Activated CD4-positive, CD25-positive, alpha-beta regulatory T cell treated with anti-CD3 and anti-CD28 coated beads, Interleukin-2, amount 50 U/mL, for 72 hours (primary cell): ENCODE measurements around the gene CAPN2.

ENCODE experiments used
- DNase-seq: peaks from one replicate; pipeline ENCODE4 v3.0.0; 2021

CAPN2 gene

DNA sequence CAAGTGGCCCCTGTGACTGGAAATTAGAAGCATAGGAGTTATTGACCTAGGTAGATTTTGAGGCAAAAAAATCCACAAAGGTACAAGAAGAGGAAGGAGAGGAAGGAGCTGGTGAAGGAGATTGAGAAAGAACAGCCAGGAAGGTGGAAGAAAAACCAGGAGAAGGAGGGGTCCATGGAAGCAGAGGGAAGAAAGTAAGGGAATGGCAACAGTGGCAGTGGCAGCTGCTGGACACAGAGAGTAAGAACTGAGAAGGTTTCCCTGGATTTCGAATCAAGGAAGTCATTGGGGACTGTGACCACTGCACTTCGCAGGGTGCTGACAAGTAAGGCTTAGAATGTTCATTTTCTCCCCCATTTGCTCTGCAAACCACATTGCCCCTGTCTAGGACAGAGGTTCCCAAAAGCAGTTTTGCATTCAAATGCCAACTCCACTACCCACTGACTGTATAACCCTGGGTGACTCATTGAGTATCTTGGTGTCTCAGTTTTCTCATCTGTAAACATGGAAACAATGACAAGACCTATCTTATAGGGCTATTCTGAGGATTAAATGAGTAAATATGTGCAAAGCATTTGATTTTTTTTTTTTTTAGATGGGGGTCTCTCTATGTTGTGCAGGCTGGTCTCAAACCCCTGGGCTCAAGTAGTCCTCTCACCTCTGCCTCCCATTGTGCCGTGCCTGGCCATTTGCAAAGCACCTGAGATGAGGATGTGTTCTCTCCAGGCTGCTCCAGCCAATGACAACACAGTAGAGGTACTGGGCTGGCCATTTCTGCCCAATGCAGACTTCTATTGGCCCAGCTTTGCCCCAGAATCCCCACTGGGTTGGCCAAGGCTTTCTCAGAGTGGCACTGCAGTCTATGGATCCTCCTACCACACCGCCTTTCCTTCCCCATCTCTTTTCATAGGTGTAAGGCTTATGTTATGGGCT, 9.3 kb upstream of the CAPN2 start:
- no peak for DNase-seq

GRCh38 chr1:223703668-223704013, 8.7 kb upstream of the CAPN2 start:
- DNase-seq = no peak

DNA sequence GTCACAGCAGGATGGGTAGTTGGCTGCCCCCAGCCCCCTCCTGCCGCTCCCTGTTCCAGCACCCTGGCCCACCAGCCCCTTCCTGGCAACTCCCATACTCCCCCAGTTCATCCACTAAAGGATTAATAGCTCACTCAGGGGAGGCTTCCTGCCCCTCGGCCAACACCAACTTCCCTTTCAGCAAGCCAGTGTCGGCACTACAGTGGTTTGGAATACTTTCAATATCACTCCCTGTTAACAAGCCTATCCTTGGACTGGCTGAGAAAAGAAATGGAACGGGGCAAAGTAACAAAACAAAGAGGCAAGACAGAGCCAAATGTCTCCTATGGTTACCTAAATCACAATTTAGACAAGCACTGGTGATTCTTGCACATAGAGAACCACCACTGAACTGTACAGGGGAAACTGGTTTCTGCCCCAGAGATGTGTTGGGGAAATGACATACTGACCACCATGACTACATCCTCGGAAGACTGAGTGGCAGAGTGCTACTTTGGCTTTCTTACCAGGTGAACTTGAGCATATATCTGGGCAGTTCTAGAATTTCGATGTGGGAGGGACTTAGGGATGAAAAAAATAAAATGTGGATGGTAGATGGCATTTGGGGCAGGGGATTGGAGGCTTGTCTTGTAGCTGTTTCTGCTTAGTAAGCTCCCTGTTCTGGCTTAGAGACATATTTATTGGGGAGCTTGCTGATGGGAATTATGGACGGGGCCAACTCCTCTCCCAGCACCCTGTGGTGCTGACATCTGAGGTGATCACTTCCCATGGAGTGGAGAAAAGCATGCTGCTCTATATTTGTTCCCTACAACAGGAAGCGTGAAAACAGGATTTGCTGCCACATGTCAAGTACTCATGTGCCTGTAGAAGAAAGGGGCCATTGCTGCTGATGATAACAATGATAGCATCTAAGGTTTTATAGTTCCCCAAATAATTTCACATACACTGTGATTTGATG, 7.1 kb upstream of the CAPN2 start:
- no peak for DNase-seq

DNA sequence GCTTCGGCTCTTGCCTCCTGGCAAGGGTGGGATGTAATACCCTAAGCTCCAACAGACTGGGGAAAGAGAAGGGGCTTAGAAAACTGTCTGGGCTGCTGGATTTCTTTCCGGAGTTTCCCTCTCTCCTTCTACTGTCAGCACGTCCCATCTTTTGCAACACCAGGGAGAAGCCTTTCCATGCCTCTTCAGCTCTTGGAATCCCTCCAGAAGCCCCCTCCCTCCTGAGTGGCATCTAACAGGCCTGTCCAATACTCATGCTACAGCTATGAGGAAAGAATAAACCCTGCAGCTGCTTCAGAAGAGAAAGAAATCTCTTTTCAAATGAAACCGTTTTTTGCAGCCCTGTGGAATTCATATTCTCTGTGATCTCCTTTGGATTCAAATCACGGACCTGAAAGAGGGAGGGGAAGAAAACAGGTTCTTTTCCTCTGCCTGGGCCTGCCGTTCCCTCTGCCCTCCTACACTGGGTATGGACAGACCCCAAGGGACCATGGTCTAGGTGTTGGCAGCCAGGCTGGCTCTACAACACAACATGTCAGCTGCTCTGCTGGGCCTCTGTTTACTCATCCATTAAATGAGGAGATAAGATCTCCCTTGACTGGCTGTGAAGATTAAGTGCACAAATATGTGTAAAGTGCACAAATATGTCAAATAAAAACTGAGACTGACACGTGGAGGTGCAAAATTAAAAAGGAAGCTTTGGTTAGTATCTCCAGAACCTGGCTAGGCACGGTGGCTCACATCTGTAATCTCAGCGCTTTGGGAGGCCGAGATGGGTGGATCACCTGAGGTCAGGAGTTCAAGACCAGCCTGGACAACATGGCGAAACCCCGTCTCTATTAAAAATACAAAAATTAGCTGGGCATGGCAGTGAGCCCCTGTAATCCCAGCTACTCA, 6.0 kb upstream of the CAPN2 start:
- DNase-seq = no peak

DNA sequence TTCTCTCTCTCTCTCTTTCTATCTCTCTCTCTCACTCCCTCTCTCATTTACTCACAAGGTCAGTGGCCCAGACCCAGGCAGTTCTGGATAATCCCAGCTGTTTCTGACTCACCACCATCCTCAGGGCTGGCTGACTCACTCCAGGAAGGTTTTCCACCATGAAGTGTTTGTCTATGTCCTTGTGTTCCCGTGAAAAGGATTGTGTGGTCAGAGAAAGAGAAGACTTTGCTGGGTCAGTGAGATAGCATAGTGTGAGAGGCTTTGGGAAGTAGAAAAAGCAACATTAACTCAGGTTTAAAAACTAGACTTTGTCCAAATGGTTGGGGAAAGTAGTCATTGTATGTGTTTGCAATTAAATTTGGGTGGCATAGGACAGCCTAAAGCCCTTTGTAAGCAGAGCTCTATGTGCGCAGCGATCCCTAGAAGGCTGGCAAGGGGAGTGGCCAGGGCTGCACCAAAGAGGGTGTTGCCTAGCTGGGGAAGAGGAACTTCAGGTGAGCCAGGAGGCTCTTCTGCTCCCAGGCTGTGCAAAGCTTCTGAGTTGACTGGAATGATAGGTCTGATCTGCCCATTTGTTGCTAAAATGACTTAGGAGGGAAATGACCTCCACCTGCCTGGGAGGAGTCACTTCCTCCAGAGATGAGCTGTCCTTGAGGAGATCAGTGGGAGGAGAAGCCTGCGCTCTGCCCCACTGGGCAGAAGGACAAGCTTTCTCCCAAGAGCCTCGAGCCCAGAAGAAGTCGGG, 4.9 kb upstream of the CAPN2 start:
- no peak for DNase-seq

DNA sequence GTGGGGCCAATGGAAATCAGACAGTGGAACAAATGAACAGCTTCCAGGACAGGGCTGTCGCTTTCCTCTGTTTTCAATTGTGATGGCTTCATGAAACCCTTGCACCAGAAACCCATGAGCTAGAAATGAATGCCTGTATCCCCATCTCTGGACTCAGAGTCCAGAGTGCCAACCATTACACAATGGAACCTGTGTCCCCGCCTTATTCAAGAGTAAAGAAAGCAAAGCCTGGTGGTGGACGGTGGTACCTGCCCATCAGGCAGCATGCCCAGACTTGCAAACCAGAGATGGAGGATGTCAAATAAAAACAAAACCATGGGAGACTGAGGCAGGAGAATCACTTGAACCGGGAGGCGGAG, 4.4 kb upstream of the CAPN2 start:
- DNase-seq = no peak

- no peak for DNase-seq
Observed at GRCh38 chr1:223708651-223709268, 3.6 kb upstream of the CAPN2 start.

DNA sequence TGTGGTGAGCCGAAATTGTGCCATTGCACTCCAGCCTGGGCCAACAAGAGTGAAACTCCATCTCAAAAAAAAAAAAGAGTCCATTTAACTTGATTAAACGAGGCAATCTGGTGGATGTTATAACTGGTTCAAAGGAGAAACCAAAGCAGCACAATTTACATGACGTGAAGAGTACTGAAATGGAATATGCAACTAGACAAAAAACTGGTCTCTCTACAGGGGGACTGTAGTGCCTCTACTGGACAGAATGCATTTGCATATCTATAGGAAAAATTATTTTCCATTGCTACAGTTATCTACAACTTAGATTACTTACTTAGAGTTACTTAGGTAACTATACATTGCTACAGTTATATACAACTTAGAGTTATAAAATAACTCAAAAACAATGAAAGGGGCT, 2.7 kb upstream of the CAPN2 start:
- no peak for DNase-seq

- DNase-seq = no peak
Observed at GRCh38 chr1:223710179-223711133, 1.9 kb upstream of the CAPN2 start.

- no peak for DNase-seq
Observed at GRCh38 chr1:223711173-223711572, 1.2 kb upstream of the CAPN2 start.

GRCh38 chr1:223711747-223712193, 569 bp upstream of the CAPN2 start:
- no peak for DNase-seq

GRCh38 chr1:223712850-223713474, 623 bp downstream of the CAPN2 start:
- peak; percentile 57 for DNase-seq

- DNase-seq = no peak
Observed at GRCh38 chr1:223713546-223714420, 1.4 kb downstream of the CAPN2 start.

DNA sequence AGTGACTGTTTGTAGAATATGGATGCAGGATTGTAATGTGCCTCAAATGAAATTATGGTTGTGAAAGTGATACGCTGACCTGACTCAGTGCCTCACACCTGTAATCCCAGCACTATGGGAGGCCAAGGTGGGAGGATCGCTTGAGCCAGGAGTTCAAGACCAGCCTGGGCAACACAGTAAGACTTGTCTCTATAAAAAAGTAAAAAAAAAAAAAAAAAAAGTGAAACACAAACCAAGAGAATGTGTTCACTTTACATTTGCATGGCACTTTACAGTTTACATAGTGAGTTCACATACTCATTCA, 2.0 kb downstream of the CAPN2 start:
- DNase-seq = no peak

GRCh38 chr1:223714849-223715603, 2.7 kb downstream of the CAPN2 start:
- no peak for DNase-seq

- DNase-seq = no peak
Observed at GRCh38 chr1:223715604-223716172, 3.3 kb downstream of the CAPN2 start.

DNA sequence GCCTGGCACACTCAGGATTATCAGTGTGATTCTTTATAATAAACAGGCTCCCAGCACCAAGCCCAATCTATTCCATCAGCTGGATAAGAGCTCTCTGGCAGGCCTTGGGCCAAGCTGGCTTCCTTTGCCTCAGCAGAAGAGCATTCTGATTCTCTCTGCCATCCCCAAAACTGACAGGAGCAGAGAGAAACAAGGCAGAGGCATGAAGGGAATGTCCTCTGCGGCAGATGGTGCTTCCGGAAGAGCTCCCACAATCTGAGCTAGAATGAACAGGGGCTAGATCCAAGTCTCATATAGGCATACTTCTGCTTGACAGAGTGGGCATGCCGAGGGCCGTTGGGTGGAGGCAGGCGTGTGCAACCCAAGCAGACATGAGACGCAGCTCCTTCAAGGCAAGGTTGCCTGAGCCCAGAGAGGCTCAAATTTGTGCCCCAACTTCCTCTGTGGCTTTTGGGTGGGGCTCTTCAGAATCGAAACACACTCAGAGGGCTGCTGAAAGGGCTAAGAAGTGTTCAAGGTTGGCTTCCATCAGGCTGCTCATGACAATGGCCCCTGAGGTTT, 4.0 kb downstream of the CAPN2 start:
- no peak for DNase-seq

GRCh38 chr1:223717123-223717522, 4.8 kb downstream of the CAPN2 start:
- no peak for DNase-seq
